HEK293 (cell line): ENCODE measurements around the gene BMERB1.

Experiments used
- CTCF ChIA-PET: fragments of 350-600 bp; formaldehyde crosslinking; extraction: SDS; loops from one replicate; lab custom pipeline; 2021; ENCODE audit warnings: antibody characterized with exemption; lab: Yijun Ruan, JAX
- POLR2A ChIA-PET: fragments of 300-600 bp; formaldehyde crosslinking; extraction: SDS; loops from one replicate; lab custom pipeline; 2020; ENCODE audit warnings: antibody characterized with exemption, inconsistent platforms; lab: Yijun Ruan, JAX
- H3K27ac ChIP-seq: fragments of 200-500 bp; sonication (Bioruptor generic); 2 replicates; pipeline ENCODE4 v1.5.1; 2014; ENCODE audit warnings: low read depth, low read length, control low read depth, inconsistent platforms; ENCODE audit errors: extremely low read depth
- H3K36me3 ChIP-seq, 2 experiments: fragments of 200-500 bp in 1 of 2; sonication (Bioruptor generic) in 1 of 2; 1 replicate in 1 of 2; 2 replicates in 1 of 2; pipeline ENCODE4 v1.5.1; 2014 to 2017; ENCODE audit warnings: inconsistent platforms in 2 of 2, low read length in 2 of 2; ENCODE audit not compliant: control insufficient read depth in 2 of 2, insufficient read depth in 1 of 2
- H3K4me1 ChIP-seq: fragments of 200-500 bp; sonication (Bioruptor generic); 2 replicates; pipeline ENCODE4 v1.5.1; 2014; ENCODE audit warnings: mild to moderate bottlenecking, low read length, inconsistent platforms; ENCODE audit not compliant: control insufficient read depth, insufficient read depth
- H3K4me3 ChIP-seq: 2 replicates; pipeline ENCODE4 v1.5.1; 2011; ENCODE audit warnings: low read depth, mild to moderate bottlenecking, control low read depth, low read length, moderate library complexity
- H3K9me3 ChIP-seq: fragments of 200-500 bp; sonication (Bioruptor generic); 2 replicates; pipeline ENCODE4 v1.5.1; 2014; ENCODE audit warnings: low read depth, low read length, inconsistent platforms; ENCODE audit not compliant: control insufficient read depth, insufficient read depth
- BCL11A ChIP-seq: fragments of 450-650 bp; formaldehyde crosslinking; IDR thresholded peaks from 2 replicates; pipeline ENCODE4 v1.5.1; 2016; ENCODE audit warnings: low read depth, missing biosample characterization, missing genetic modification characterization
- GLI4 ChIP-seq: fragments of 450-650 bp; formaldehyde crosslinking; IDR thresholded peaks from 2 replicates; pipeline ENCODE4 v1.5.1; 2016; ENCODE audit warnings: missing biosample characterization, missing genetic modification characterization
- HOXA7 ChIP-seq: sonication (generic); formaldehyde crosslinking; IDR thresholded peaks from 2 replicates; pipeline ENCODE4 v1.8.1; 2022; ENCODE audit warnings: missing genetic modification reagents, borderline replicate concordance
- KLF8 ChIP-seq: fragments of 450-650 bp; formaldehyde crosslinking; IDR thresholded peaks from 2 replicates; pipeline ENCODE4 v1.5.1; 2016; ENCODE audit warnings: missing biosample characterization, missing genetic modification characterization
- PRDM1 ChIP-seq: fragments of 450-650 bp; formaldehyde crosslinking; IDR thresholded peaks from 2 replicates; pipeline ENCODE4; 2016; ENCODE audit warnings: missing biosample characterization, missing genetic modification characterization
- REPIN1 ChIP-seq: fragments of 450-650 bp; formaldehyde crosslinking; IDR thresholded peaks from 2 replicates; pipeline ENCODE4 v1.5.1; 2017; ENCODE audit warnings: missing biosample characterization, missing genetic modification characterization, low read depth
- TSHZ1 ChIP-seq: fragments of 450-650 bp; formaldehyde crosslinking; IDR thresholded peaks from 2 replicates; pipeline ENCODE4 v1.5.1; 2016; ENCODE audit warnings: missing biosample characterization, missing genetic modification characterization, borderline replicate concordance
- WT1 ChIP-seq: fragments of 450-650 bp; formaldehyde crosslinking; IDR thresholded peaks from 2 replicates; pipeline ENCODE4 v1.5.1; 2016; ENCODE audit warnings: missing biosample characterization, missing genetic modification characterization
- ZBTB44 ChIP-seq: fragments of 450-650 bp; IDR thresholded peaks from 2 replicates; pipeline ENCODE4 v1.5.1; 2018; ENCODE audit warnings: missing biosample characterization, mild to moderate bottlenecking, missing genetic modification characterization
- ZBTB8A ChIP-seq: fragments of 450-650 bp; formaldehyde crosslinking; IDR thresholded peaks from 2 replicates; pipeline ENCODE4 v1.5.1; 2016; ENCODE audit warnings: missing biosample characterization, missing genetic modification characterization
- ZFP3 ChIP-seq: fragments of 450-650 bp; formaldehyde crosslinking; IDR thresholded peaks from 2 replicates; pipeline ENCODE4 v1.5.1; 2016; ENCODE audit warnings: low read depth, missing biosample characterization, missing genetic modification characterization
- ZFP41 ChIP-seq: fragments of 450-650 bp; formaldehyde crosslinking; IDR thresholded peaks from 2 replicates; pipeline ENCODE4 v1.5.1; 2016; ENCODE audit warnings: missing biosample characterization, missing genetic modification characterization, borderline replicate concordance
- ZNF132 ChIP-seq: fragments of 450-650 bp; formaldehyde crosslinking; IDR thresholded peaks from 2 replicates; pipeline ENCODE4 v1.5.1; 2017; ENCODE audit warnings: missing biosample characterization, missing genetic modification characterization, borderline replicate concordance
- ZNF169 ChIP-seq: fragments of 450-650 bp; formaldehyde crosslinking; IDR thresholded peaks from 2 replicates; pipeline ENCODE4 v1.5.1; 2016; ENCODE audit warnings: missing biosample characterization, missing genetic modification characterization
- ZNF354C ChIP-seq: fragments of 450-650 bp; formaldehyde crosslinking; IDR thresholded peaks from 2 replicates; pipeline ENCODE4 v1.5.1; 2016; ENCODE audit warnings: missing biosample characterization, missing genetic modification characterization, low read depth, borderline replicate concordance
- ZNF449 ChIP-seq: fragments of 450-650 bp; formaldehyde crosslinking; IDR thresholded peaks from 2 replicates; pipeline ENCODE4 v1.5.1; 2017; ENCODE audit warnings: missing biosample characterization, mild to moderate bottlenecking, missing genetic modification characterization, moderate library complexity
- ZNF510 ChIP-seq: fragments of 450-650 bp; formaldehyde crosslinking; IDR thresholded peaks from 2 replicates; pipeline ENCODE4 v1.5.1; 2018; ENCODE audit warnings: mild to moderate bottlenecking, missing genetic modification characterization, missing biosample characterization; ENCODE audit not compliant: insufficient replicate concordance
- ZNF549 ChIP-seq: fragments of 450-650 bp; IDR thresholded peaks from 2 replicates; pipeline ENCODE4 v1.5.1; 2018; ENCODE audit warnings: missing biosample characterization, missing genetic modification characterization, mild to moderate bottlenecking, inconsistent platforms, moderate library complexity
- ZNF555 ChIP-seq: fragments of 450-650 bp; formaldehyde crosslinking; conservative IDR thresholded peaks from 2 replicates; pipeline ENCODE4 v1.5.1; 2017; ENCODE audit warnings: missing biosample characterization, mild to moderate bottlenecking, missing genetic modification characterization, inconsistent platforms
- ZNF560 ChIP-seq: fragments of 450-650 bp; formaldehyde crosslinking; IDR thresholded peaks from 2 replicates; pipeline ENCODE4 v1.5.1; 2017; ENCODE audit warnings: missing biosample characterization, missing genetic modification characterization, borderline replicate concordance
- ZNF561 ChIP-seq: fragments of 450-650 bp; IDR thresholded peaks from 2 replicates; pipeline ENCODE4 v1.5.1; 2018; ENCODE audit warnings: missing biosample characterization, missing genetic modification characterization, borderline replicate concordance
- ZNF571 ChIP-seq: fragments of 450-650 bp; formaldehyde crosslinking; IDR thresholded peaks from 2 replicates; pipeline ENCODE4 v1.5.0; 2017; ENCODE audit warnings: missing biosample characterization, missing genetic modification characterization
- ZNF596 ChIP-seq: fragments of 450-650 bp; IDR thresholded peaks from 2 replicates; pipeline ENCODE4 v1.5.0; 2018; ENCODE audit warnings: missing biosample characterization, mild to moderate bottlenecking, missing genetic modification characterization, moderate library complexity
- ZNF660 ChIP-seq: fragments of 450-650 bp; IDR thresholded peaks from 2 replicates; pipeline ENCODE4 v1.5.1; 2018; ENCODE audit warnings: missing biosample characterization, mild to moderate bottlenecking, missing genetic modification characterization
- ZNF677 ChIP-seq: fragments of 450-650 bp; IDR thresholded peaks from 2 replicates; pipeline ENCODE4 v1.5.0; 2018; ENCODE audit warnings: missing biosample characterization, mild to moderate bottlenecking, missing genetic modification characterization, moderate library complexity
- ZNF701 ChIP-seq: fragments of 450-650 bp; formaldehyde crosslinking; IDR thresholded peaks from 2 replicates; pipeline ENCODE4 v1.5.1; 2016; ENCODE audit warnings: missing biosample characterization, missing genetic modification characterization
- ZSCAN16 ChIP-seq: fragments of 450-650 bp; formaldehyde crosslinking; IDR thresholded peaks from 2 replicates; pipeline ENCODE4 v1.5.1; 2016; ENCODE audit warnings: missing biosample characterization, missing genetic modification characterization

Gene BMERB1

GRCh38 chr16:15616012-15616411 is 181.6 kb downstream of the BMERB1 start:
- ChIA-PET POLR2A (no interaction called here), CTCF (no interaction called here)
- Histone ChIP-seq H3K9me3 (no peaks in the 10 kb centered on the region), H3K4me3 (no peak overlapping the region), H3K36me3 (peaks cover 24 to 83% of the 10 kb centered on the region in 2 experiments), H3K27ac (no peak overlapping the region), H3K4me1 (no peaks in the 10 kb centered on the region)
- TF ChIP-seq ZSCAN16 (tag by site-specific recombination) (no peak), ZNF510 (tag by site-specific recombination) (no peak), ZNF701 (tag by site-specific recombination) (no peak), ZNF596 (tag by site-specific recombination) (no peak), ZBTB8A (tag by site-specific recombination) (no peak), ZFP3 (no peak), ZBTB44 (tag by site-specific recombination) (no peak), BCL11A (no peak), PRDM1 (tag by site-specific recombination) (no peak), GLI4 (tag by site-specific recombination) (no peak), TSHZ1 (tag by site-specific recombination) (no peak), ZNF660 (no peak), HOXA7 (CRISPR knock-in tag) (no peak)

GRCh38 chr16:15616475-15617165 is 182.2 kb downstream of the BMERB1 start:
- no peaks in the 10 kb centered on the region for H3K4me1 ChIP-seq
- peaks cover 18 to 85% of the 10 kb centered on the region in 2 experiments for H3K36me3 ChIP-seq
- no peak overlapping the region for H3K4me3 ChIP-seq
- POLR2A ChIA-PET: no interaction called here
- H3K27ac ChIP-seq: no peak overlapping the region
- CTCF ChIA-PET: no interaction called here
- no peaks in the 10 kb centered on the region for H3K9me3 ChIP-seq
- TF ChIP-seq ZNF169 (no peak), ZNF132 (tag by site-specific recombination) (no peak), ZNF549 (tag by site-specific recombination) (no peak), ZNF354C (tag by site-specific recombination) (no peak), ZNF571 (no peak), ZNF449 (no peak), ZNF561 (no peak), WT1 (tag by site-specific recombination) (no peak), REPIN1 (no peak), ZNF560 (tag by site-specific recombination) (no peak), ZNF677 (tag by site-specific recombination) (no peak), ZNF555 (tag by site-specific recombination) (no peak), KLF8 (no peak), ZFP41 (tag by site-specific recombination) (no peak)
